Tongue (tissue), 2 donors: ENCODE measurements around the gene LIMCH1. TPM values are rescaled to one million over a fixed set of nuclear protein-coding genes. Genes with fewer than 3 reads are reported as not detected.

Source experiments
- DNase-seq: peaks from one replicate; pipeline ENCODE4 v3.0.0-alpha.2; 2015
- total RNA-seq: library from RNA; depleted of rRNA; stranded (reverse); fragments of >200 nt; gene quantifications from one replicate; pipeline ENCODE4 v1.2.3, GENCODE V29; 2014

The LIMCH1 gene
- total RNA-seq, 1 donor from 2014 or later: 177 TPM

GRCh38 chr4:41571422-41571821 is 33.5 kb downstream of the LIMCH1 start:
- DNase-seq: no peak

GRCh38 chr4:41572516-41572915 is 34.6 kb downstream of the LIMCH1 start:
- DNase-seq: peak; percentile 38

GRCh38 chr4:41572956-41573355 is 35.0 kb downstream of the LIMCH1 start:
- DNase-seq: no peak

- no peak for DNase-seq
These were observed 35.6 kb downstream of the LIMCH1 start for GRCh38 chr4:41573502-41574001.

GRCh38 chr4:41575207-41575606 is 37.2 kb downstream of the LIMCH1 start:
- no peak for DNase-seq

- DNase-seq: no peak
These were observed 37.7 kb downstream of the LIMCH1 start for GRCh38 chr4:41575665-41576064.

GRCh38 chr4:41579043-41579442 is 41.1 kb downstream of the LIMCH1 start:
- no peak for DNase-seq

GRCh38 chr4:41579526-41579925 is 41.6 kb downstream of the LIMCH1 start:
- no peak for DNase-seq

- no peak for DNase-seq
These were observed 42.0 kb downstream of the LIMCH1 start for GRCh38 chr4:41580007-41580406.

GRCh38 chr4:41586675-41587225 is 48.8 kb downstream of the LIMCH1 start:
- no peak for DNase-seq

- no peak for DNase-seq
These were observed 49.3 kb downstream of the LIMCH1 start for GRCh38 chr4:41587286-41587685.

GRCh38 chr4:41590591-41590990 is 52.6 kb downstream of the LIMCH1 start:
- no peak for DNase-seq

GRCh38 chr4:41594432-41594831 is 56.5 kb downstream of the LIMCH1 start:
- DNase-seq: peak; percentile 55

GRCh38 chr4:41597494-41597893 is 59.5 kb downstream of the LIMCH1 start:
- DNase-seq: no peak

GRCh38 chr4:41598580-41598979 is 60.6 kb downstream of the LIMCH1 start:
- no peak for DNase-seq

GRCh38 chr4:41599192-41599786 is 61.3 kb downstream of the LIMCH1 start:
- no peak for DNase-seq

GRCh38 chr4:41600243-41600912 is 62.4 kb downstream of the LIMCH1 start:
- DNase-seq: no peak

GRCh38 chr4:41601025-41601424 is 63.1 kb downstream of the LIMCH1 start:
- no peak for DNase-seq

- DNase-seq: no peak
These were observed 64.2 kb downstream of the LIMCH1 start for GRCh38 chr4:41602113-41602512.

- no peak for DNase-seq
These were observed 65.0 kb downstream of the LIMCH1 start for GRCh38 chr4:41602886-41603498.

GRCh38 chr4:41609851-41610250 is 71.9 kb downstream of the LIMCH1 start:
- no peak for DNase-seq

GRCh38 chr4:41610474-41610873 is 72.5 kb downstream of the LIMCH1 start:
- no peak for DNase-seq

- no peak for DNase-seq
These were observed 73.3 kb downstream of the LIMCH1 start for GRCh38 chr4:41611124-41611838.
